IgD-negative memory B cell (primary cell): ENCODE data around the gene ZSCAN22. TPM values are rescaled to one million over a fixed set of nuclear protein-coding genes. Genes with fewer than 3 reads are reported as not detected.

ENCODE experiments used
- H3K27ac Mint-ChIP-seq, 3 donors: one replicate each; pipeline ENCODE4 v1.8.0; 2020 to 2022; ENCODE audit warnings: mild to moderate bottlenecking in 3 of 3, mixed read lengths in 3 of 3, moderate library complexity in 1 of 3
- H3K27me3 Mint-ChIP-seq: one replicate; pipeline ENCODE4 v1.8.0; 2021; ENCODE audit warnings: mixed read lengths
- H3K36me3 Mint-ChIP-seq: one replicate; pipeline ENCODE4 v1.8.0; 2020; ENCODE audit warnings: mild to moderate bottlenecking, mixed read lengths
- H3K4me1 Mint-ChIP-seq, 3 donors: one replicate each; pipeline ENCODE4 v1.8.0; 2020 to 2022; ENCODE audit warnings: mixed read lengths in 3 of 3, mild to moderate bottlenecking in 1 of 3
- H3K4me3 Mint-ChIP-seq, 4 donors: one replicate each; pipeline ENCODE4 v1.8.0; 2020 to 2022; ENCODE audit warnings: mild to moderate bottlenecking in 4 of 4, mixed read lengths in 4 of 4, moderate library complexity in 3 of 4
- H3K9me3 Mint-ChIP-seq, 3 donors: one replicate each; pipeline ENCODE4 v1.8.0; 2020 to 2021; ENCODE audit warnings: mixed read lengths in 3 of 3, mild to moderate bottlenecking in 1 of 3
- polyA plus RNA-seq: library from polyadenylated mRNA; unstranded; fragments of 300-500 nt; fragmentation: Illumina TruSeq; gene quantifications from one replicate; pipeline ENCODE4 v1.2.3, GENCODE V29; 2021

ZSCAN22 gene
- polyA plus RNA-seq, result 2.9 TPM

DNA sequence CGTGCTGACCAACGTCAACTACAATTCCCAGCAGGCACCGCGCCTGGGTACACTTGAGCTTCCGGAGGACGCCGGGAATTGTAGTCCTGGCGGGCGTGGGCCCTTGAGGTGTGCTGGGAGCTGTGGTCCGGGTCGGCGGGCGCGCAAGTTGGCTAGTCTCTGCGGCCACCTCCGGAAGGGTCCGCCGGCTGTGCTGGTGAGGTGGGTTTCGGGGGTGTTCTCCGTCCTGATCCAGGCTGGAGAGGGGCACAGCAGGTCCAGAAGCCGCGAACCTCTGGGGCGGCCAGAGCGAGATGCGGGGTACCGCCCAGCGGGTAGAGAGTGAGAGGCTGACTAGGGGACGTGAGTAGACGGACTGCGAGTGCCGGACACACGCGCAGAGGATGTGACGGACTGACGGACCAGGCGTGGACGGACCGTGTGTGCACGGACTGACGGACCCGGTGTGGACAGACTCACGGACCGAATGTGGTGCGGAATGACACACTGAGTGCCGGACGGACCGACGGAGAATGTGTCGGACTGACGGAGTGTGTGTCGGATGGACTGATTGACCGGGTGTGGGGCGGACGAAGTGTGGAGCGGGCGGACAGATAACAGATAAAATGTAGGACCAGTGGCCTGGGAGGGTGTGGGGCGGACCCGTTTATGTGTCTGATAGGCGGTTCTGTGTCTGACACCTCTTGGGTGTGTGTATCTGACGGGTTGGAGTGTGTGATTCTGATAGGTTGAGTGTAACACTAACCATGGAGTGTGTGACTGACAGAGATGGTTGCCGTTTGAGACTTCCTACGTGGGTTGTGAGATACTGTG is at the start of gene ZSCAN22:
ZSCAN22 (plus strand) TSS at position 81 of the 813 bp plus-strand sequence. CDS start 7,809 bp downstream, outside the sequence.
- H3K27me3 Mint-ChIP-seq, result no peaks in the 10 kb centered on the region
- peaks cover 5% of the 10 kb centered on the region for H3K36me3 Mint-ChIP-seq
- H3K9me3 Mint-ChIP-seq, result peaks cover 0 to 1% (median 0%) of the 10 kb centered on the region in 3 donors
- peaks cover 0 to 9% (median 7%) of the 10 kb centered on the region in 3 donors for H3K4me1 Mint-ChIP-seq
- H3K4me3 Mint-ChIP-seq, result no peak within 1 kb of the TSS
- no peak within 1 kb of the TSS for H3K27ac Mint-ChIP-seq

DNA sequence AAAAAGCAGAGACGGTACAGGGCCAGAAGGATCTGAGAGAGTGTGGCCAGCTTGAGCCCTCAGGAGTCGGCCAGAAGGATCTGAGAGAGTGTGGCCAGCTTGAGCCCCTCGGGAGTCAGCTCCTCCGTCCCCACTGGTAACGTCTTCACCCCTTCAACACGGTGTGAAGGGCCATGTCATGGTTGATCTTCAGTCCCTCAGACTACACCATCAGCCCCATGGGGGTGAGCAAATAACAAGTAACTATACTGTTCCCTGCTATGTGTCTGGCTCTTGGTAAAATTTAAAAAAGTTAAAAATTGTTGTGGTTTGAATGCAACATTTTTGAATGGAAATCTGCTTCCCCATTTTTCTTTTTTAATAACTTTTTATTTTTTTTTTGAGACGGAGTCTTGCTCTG is 49.6 kb upstream of the ZSCAN22 start:
- peak overlapping the region in 1 of 3 donors; percentile 70 for H3K27ac Mint-ChIP-seq
- no peaks in the 10 kb centered on the region for H3K27me3 Mint-ChIP-seq
- peaks cover 7 to 27% (median 25%) of the 10 kb centered on the region in 3 donors for H3K4me1 Mint-ChIP-seq
- peaks cover 14% of the 10 kb centered on the region for H3K36me3 Mint-ChIP-seq
- H3K4me3 Mint-ChIP-seq, result peak overlapping the region in 3 of 4 donors; percentile 58 to 74 (median 72)
- peaks cover 6 to 10% (median 8%) of the 10 kb centered on the region in 3 donors for H3K9me3 Mint-ChIP-seq

DNA sequence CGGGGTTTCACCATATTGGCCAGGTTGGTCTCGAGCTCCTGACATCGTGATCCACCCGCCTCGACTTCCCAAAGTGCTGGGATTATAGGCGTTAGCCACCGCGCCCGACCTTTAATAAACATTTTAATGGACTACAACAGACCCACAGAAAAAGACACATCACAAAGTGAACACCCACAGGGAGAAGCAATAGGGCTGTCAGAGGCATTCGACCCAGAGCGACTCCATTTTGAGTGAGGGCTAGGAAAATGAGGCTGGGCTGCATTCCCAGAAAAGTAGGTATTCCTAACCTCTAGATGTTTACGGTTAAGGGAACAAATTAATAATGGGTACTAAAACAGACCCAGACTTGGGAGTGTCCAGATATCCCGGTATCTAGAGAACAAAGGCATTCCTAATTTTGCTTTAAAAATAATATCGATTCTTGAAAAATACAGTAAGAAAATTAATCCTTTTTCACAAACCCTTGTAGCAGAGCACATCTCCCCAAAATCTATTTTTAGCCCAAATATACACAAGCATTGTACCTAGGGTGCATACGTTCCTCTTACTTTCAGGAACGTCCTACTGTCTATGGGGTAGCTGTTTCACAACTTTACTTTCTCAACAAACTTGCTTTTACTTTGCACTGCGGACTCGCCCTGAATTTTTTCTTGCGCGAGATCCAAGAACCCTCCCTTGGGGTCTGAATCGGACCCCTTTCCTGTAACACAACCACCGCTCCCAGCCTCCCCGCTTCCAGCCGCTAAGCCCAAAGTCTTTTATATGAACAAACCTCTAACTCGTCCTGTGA is 48.9 kb upstream of the ZSCAN22 start:
- peaks cover 7 to 27% (median 26%) of the 10 kb centered on the region in 3 donors for H3K4me1 Mint-ChIP-seq

DNA sequence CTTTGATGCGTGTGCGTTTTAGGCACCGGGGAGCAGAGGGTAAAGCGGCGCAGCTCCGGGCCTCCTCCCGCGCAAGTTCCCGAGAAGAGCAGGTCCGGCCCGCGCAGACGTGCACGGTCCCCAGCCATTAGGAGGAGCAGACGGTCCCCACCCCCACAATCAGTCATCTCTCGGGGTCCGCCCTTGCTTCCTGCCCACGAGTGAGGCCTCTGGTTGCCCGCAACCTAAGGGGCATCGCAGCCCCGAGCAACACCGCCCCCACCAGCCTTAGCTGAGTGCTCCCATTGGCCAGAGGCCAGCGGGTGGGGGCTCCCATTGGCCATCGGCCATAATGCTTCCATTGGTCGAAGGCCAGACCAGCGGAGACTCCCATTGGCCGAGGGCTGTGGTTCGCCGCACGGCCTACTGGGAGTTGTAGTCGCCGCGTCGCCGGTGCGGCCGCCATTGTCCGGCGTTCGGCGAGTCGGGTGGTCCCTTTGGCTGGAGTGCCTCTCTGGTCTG is 48.2 kb upstream of the ZSCAN22 start, which contains the start of gene ZNF8:
ZNF8 (plus strand) TSS at position 415 of the 501 bp plus-strand sequence. CDS start 127 bp downstream, outside the sequence.
- H3K36me3 Mint-ChIP-seq, result peaks cover 18% of the 10 kb centered on the region
- peaks cover 7 to 27% (median 26%) of the 10 kb centered on the region in 3 donors for H3K4me1 Mint-ChIP-seq
- peak within 1 kb of the TSS; percentile 89 to 98 (median 94) for H3K4me3 Mint-ChIP-seq
- H3K27me3 Mint-ChIP-seq, result no peaks in the 10 kb centered on the region
- peaks cover 6 to 10% (median 8%) of the 10 kb centered on the region in 3 donors for H3K9me3 Mint-ChIP-seq
- H3K27ac Mint-ChIP-seq, result peak within 1 kb of the TSS; percentile 79 to 97 (median 88)

More for the DNA sequence above, 48.9 kb upstream of the ZSCAN22 start:
- Mint-ChIP-seq H3K27ac (peak overlapping the region; percentile 79 to 97 (median 88)), H3K4me3 (peak overlapping the region; percentile 89 to 98 (median 94)), H3K27me3 (no peaks in the 10 kb centered on the region), H3K9me3 (peaks cover 6 to 10% (median 8%) of the 10 kb centered on the region in 3 donors), H3K36me3 (peaks cover 14% of the 10 kb centered on the region)

DNA sequence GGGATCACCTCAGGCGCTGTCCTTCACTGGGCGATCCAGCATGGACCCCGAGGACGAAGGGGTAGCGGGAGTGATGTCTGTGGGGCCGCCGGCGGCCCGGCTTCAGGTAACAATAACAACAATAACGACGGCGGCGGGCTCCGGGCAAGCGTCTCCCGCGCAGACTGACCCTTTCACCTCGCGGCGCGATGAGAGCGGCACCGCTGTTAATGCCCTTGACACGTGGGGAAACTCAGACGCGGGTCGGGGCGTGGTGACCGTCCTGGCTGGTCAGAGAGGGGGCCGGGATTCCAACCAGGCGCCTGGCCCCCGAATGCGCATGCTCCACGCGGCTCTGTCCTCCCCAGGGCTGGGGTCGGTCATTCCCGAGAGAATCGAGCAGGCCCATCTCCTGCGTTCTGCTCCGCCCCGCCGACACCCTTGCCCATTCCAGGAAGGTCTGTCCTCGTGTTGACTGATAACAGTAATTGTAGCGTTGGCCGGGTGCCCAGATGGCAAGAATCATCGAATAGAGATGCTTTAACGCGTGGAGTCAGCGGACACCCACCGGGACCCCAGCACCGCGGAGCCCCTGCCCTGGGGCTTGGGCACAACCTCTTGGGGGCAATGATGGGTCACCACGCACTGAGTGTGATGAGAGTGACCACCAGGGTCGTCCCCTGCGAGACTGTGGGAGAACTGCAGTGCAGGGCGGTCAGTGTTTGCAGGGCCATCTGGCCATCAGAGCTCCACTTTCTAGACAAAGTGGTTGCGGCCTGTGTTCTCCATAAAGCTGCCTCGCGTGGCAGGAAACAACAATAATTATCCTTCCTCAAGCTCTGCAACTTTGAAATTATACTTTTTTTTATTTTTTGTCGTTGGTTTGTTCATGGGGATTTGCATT is 47.5 kb upstream of the ZSCAN22 start:
- H3K27ac Mint-ChIP-seq, result peak overlapping the region; percentile 79 to 97 (median 88)
- H3K9me3 Mint-ChIP-seq, result peaks cover 5 to 9% (median 6%) of the 10 kb centered on the region in 3 donors
- peaks cover 20% of the 10 kb centered on the region for H3K36me3 Mint-ChIP-seq
- H3K4me1 Mint-ChIP-seq, result peaks cover 7 to 27% (median 26%) of the 10 kb centered on the region in 3 donors
- H3K4me3 Mint-ChIP-seq, result peak overlapping the region; percentile 89 to 98 (median 94)
- no peaks in the 10 kb centered on the region for H3K27me3 Mint-ChIP-seq

DNA sequence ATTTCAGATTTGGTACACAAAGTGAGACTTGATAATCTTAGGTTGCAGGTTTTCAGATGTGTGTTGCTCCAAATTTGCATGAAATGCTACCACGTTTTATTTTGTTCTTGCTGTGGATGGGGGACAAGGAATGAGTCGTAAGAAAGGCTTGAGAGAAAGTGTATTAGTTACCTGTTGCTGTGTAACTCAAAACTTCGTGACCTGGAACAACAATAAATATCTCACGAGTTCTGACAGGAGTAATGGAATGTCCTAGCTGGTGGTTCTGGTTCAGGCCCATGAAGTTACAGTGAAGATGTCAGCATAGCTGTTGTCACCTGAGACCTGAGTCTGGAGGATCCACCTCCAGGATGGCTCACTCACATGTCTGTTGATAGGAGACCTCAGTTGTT is 46.9 kb upstream of the ZSCAN22 start:
- Mint-ChIP-seq H3K4me1 (peaks cover 5 to 27% (median 26%) of the 10 kb centered on the region in 3 donors), H3K27ac (no peak overlapping the region), H3K27me3 (no peaks in the 10 kb centered on the region), H3K4me3 (peak overlapping the region; percentile 89 to 98 (median 94)), H3K9me3 (peaks cover 0 to 4% (median 3%) of the 10 kb centered on the region in 3 donors), H3K36me3 (peaks cover 16% of the 10 kb centered on the region)

DNA sequence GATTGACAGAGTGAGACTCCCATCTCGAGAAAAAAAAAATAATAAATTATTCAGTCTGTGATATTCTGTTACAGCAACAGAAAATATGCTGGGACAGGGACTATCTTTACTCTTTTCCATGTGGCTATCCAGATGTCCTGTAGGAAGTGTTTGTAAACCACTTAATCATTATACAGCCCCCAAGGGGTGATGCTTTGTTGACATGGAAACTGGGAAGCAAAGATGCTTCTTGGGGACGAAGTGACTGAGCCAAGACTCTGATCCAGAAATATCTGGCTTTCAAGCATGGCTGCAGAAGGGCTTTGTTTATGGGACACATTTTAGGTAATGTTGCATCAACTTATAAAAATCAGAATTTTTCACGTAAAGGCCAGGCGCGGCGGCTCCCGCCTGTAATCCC is 42.6 kb upstream of the ZSCAN22 start:
- H3K27ac Mint-ChIP-seq, result no peak overlapping the region
- H3K36me3 Mint-ChIP-seq, result peaks cover 10% of the 10 kb centered on the region
- no peaks in the 10 kb centered on the region for H3K27me3 Mint-ChIP-seq
- no peaks in the 10 kb centered on the region for H3K9me3 Mint-ChIP-seq
- H3K4me3 Mint-ChIP-seq, result no peak overlapping the region
- peaks cover 2 to 17% (median 16%) of the 10 kb centered on the region in 3 donors for H3K4me1 Mint-ChIP-seq

DNA sequence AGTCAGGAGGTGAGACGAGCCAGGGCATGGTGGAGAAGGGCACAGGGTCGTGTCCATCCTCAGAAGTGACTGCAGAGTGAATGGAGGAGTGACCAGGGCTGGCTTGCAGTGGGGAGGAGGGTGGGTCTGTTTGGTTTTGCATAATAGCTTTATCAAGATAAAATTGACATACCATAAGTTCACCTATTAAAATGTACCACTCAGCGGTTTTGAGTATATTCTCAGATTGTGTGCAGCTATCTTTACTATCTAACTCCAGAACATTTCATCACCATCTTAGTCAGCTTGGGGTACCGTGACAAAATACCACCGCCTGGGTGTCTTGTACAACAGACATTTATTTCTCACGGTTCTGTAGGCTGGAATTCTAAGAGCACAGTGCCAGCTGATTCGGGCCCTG is 34.9 kb upstream of the ZSCAN22 start:
- Mint-ChIP-seq H3K36me3 (peaks cover 28% of the 10 kb centered on the region), H3K27me3 (no peaks in the 10 kb centered on the region), H3K9me3 (peaks cover 10 to 11% (median 10%) of the 10 kb centered on the region in 3 donors), H3K4me3 (no peak overlapping the region), H3K4me1 (peaks cover 0 to 1% (median 0%) of the 10 kb centered on the region in 3 donors), H3K27ac (no peak overlapping the region)

DNA sequence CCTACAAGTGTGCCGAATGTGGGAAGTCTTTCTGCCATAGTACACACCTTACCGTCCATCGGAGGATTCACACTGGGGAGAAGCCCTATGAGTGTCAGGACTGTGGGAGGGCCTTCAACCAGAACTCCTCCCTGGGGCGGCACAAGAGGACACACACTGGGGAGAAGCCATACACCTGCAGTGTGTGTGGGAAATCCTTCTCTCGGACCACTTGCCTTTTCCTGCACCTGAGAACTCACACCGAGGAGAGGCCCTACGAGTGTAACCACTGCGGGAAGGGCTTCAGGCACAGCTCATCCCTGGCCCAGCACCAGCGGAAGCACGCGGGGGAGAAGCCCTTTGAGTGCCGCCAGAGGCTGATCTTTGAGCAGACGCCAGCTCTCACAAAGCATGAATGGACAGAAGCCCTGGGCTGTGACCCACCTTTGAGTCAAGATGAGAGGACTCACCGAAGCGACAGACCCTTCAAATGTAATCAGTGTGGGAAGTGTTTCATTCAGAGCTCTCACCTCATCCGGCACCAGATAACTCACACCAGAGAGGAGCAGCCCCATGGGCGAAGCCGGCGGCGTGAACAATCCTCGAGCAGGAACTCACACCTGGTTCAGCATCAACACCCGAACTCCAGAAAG is 31.9 kb upstream of the ZSCAN22 start:
- Mint-ChIP-seq H3K36me3 (peaks cover 31% of the 10 kb centered on the region), H3K4me3 (peak overlapping the region in 1 of 4 donors; percentile 9), H3K4me1 (peaks cover 0 to 1% (median 0%) of the 10 kb centered on the region in 3 donors), H3K27me3 (no peaks in the 10 kb centered on the region), H3K27ac (no peak overlapping the region), H3K9me3 (peaks cover 7 to 11% (median 10%) of the 10 kb centered on the region in 3 donors)

DNA sequence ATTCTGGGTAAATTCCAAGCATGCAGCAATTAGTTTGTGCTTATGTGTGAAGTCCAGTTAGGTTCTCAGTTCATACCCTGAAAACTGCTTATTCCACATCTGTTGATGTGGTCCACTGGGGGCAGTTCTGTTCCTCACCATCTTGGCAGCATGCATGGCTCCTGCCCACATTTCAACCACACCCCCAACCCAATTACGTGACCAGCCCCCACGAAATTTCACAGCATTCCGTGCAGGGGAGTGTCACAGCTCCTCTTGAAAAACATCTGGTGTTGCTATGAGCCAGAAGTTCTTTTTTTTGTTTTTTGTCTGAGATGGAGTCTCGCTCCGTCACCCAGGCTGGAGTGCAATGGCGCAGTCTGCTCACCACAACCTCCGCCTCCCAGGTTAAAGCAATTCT is 30.7 kb upstream of the ZSCAN22 start:
- Mint-ChIP-seq H3K4me1 (peaks cover 0 to 1% (median 0%) of the 10 kb centered on the region in 3 donors), H3K36me3 (peaks cover 30% of the 10 kb centered on the region), H3K27ac (peak overlapping the region in 1 of 3 donors; percentile 39), H3K27me3 (no peaks in the 10 kb centered on the region), H3K9me3 (peaks cover 10 to 13% (median 10%) of the 10 kb centered on the region in 3 donors), H3K4me3 (no peak overlapping the region)

DNA sequence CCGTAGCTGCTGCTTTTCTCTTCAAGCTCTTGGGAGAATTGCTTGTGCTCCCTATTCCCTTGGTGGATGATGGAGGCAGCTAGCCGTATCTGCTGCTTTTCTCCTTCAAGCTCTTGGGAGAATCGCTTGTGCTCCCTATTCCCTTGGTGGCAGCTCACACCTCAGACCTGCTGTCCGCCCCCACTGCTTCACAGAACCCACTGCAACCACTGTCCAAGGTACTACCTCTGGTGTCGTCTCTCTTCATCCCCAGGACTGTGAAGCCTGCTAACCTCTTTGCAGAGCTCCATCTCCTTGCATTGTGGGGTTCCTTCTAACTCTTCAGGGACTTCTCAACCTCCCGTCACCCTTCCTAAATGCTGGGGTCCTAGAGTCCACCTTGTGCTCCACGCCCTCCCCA is 26.2 kb upstream of the ZSCAN22 start:
- Mint-ChIP-seq H3K27ac (peak overlapping the region in 1 of 3 donors; percentile 57), H3K4me3 (peak overlapping the region in 1 of 4 donors; percentile 43), H3K4me1 (peaks cover 8 to 11% (median 10%) of the 10 kb centered on the region in 3 donors), H3K9me3 (peaks cover 0 to 6% (median 3%) of the 10 kb centered on the region in 3 donors), H3K36me3 (peaks cover 16% of the 10 kb centered on the region), H3K27me3 (no peaks in the 10 kb centered on the region)

DNA sequence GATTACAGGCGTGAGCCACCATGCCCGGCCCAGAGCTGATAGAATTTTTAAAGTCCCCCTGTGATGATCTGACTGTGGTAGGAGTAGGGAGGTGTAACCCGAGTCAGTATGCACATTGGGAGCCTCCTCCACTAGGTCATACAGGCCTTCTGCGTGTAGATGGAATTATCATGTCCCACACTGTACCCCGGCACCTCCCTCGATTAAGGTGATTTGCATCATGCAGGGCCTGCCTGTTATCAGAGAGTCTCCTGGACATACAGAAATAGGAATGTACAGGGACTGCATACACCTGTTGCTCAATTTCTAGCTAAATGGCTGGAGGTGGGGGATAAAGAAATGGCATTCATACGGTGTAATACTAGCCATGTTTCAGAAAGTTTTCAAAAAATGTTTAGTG is 22.5 kb upstream of the ZSCAN22 start:
- Mint-ChIP-seq H3K4me3 (peak overlapping the region; percentile 94 to 100 (median 99)), H3K9me3 (peaks cover 0 to 6% (median 3%) of the 10 kb centered on the region in 3 donors), H3K27ac (peak overlapping the region; percentile 85 to 99 (median 99)), H3K27me3 (no peaks in the 10 kb centered on the region), H3K36me3 (peaks cover 8% of the 10 kb centered on the region), H3K4me1 (peaks cover 16 to 28% (median 18%) of the 10 kb centered on the region in 3 donors)

DNA sequence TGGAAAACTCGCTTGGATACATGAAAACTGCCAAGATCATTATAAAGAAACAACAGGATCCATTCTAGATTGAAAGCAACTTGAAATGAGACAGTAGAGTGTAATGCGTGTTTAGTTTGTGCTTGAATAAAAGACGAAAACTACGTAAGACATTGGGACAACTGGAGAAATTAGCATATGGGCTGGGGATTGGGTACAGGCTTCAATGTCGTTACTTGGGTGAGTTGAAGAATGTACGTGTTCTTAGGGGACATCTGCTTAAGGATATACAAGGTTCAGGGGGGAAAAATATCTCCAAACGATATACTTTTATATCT is 22.1 kb upstream of the ZSCAN22 start:
- Mint-ChIP-seq H3K4me3 (peak overlapping the region; percentile 94 to 100 (median 99)), H3K27ac (peak overlapping the region; percentile 85 to 99 (median 99)), H3K27me3 (no peaks in the 10 kb centered on the region), H3K36me3 (peaks cover 7% of the 10 kb centered on the region), H3K4me1 (peaks cover 16 to 28% (median 18%) of the 10 kb centered on the region in 3 donors), H3K9me3 (peaks cover 0 to 6% (median 3%) of the 10 kb centered on the region in 3 donors)
